GM21390 (cell line): ENCODE data around the gene GNB3.

Source experiments
- ATAC-seq: cut with Tn5 transposase; IDR thresholded peaks from one replicate; pipeline ENCODE4 v1.9.1; 2021; ENCODE audit not compliant: unreplicated experiment

GNB3 gene

DNA sequence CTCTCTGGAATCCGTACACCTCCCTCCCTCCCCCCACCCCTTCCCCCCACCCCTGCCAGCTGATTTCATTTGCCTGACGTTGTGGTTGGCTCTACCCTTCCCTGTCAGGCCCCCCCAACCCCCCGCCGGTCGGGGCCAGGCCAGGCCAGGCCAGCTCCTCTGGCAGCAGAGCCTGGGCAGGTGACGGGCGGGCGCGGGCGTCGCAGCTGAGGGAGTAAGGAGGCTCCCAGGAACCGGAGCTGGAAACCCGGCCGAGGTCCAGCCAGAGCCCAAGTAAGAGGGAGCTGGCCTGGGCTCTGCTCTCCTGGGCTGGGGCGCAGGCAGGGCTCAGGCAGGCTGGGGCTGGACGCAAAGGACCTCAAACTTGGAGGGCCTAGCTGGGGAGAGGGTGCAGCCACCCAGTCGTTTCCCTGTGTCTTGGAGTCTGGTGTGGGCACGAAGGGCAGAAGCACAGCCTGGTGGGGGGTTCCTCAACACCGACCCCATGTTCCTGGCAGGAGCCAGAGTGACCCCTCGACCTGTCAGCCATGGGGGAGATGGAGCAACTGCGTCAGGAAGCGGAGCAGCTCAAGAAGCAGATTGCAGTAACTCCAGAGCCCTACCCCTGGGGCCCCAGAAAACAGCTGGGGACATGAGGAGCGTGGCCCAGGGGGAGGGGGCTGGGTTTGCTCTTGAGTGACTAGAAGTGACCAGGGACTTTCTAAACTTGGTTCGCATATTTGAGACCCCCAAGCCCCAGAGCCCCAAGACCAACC, at the start of gene GNB3:
Gene GNB3 (plus strand): TSS at position 165 of the 755 bp plus-strand sequence. CDS start 363 bp downstream, at position 528.
- no peak for ATAC-seq

DNA sequence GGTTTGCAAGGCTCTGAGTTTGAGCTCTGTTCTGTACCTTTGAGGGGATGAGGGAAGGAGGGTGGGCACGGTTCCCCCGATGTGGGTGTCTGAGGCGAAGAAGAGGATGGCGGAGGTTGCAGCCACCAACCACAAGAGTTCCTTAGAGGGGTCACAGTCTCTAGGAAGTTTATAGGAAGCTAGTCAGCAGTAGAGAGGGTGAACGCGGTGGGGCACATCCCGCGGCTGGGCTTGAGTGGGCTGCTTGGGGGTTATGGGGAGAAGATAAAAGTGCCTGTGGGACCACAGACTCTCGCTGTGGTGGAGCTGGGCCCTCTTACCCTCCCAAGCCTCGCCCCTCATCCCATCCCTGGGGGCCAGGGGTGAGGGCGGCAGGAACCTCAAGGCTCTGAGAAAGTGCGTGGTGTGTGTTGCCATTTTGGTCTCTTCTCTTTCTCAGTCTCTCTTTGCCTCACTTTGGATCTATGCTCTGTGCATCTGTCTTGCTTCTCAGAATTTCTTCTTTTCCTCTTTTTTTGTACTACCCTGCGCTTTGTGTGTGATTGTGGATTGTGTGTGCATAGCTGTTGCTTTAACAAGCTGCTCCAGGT, 48.7 kb upstream of the GNB3 start:
- ATAC-seq, result no peak

- no peak for ATAC-seq
Observed at GRCh38 chr12:6792522-6793201, 48.1 kb upstream of the GNB3 start.

DNA sequence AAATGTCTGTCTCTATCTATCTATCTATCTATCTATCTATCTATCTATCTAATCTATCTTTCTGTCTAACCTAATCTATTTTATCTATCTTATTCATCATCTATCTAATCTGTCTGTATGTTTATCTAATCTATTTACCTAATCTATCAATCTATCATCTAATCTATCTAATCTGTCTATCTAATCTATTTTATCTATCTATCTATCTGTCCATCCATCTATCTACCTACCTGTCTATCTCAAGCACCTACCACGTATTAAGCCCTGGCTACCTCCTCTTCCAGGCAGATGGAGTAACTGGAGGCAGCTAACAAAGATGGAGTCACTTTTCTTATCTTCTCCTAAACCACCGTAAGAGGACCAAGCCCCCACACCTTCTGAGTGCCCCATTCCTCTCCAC, 45.6 kb upstream of the GNB3 start:
- no peak for ATAC-seq

DNA sequence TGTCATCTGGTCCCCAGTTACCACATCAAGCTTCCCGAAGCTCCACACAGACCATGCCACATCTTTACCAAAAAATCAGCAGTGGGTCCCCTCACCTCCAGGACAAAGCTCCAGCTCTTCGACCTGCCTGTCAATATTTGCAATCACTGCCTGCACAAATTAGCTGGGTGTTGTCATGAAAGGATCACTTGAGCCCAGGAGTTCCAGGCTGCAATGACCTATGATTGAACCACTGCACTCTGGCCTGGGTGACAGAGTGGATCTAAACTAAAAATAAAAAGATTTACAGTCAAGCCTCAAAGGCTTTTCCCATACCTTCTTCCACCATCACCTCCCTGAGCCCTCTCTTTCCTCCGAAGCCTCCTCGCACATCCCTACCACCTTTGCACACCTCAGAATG, 44.1 kb upstream of the GNB3 start:
- ATAC-seq, result no peak

DNA sequence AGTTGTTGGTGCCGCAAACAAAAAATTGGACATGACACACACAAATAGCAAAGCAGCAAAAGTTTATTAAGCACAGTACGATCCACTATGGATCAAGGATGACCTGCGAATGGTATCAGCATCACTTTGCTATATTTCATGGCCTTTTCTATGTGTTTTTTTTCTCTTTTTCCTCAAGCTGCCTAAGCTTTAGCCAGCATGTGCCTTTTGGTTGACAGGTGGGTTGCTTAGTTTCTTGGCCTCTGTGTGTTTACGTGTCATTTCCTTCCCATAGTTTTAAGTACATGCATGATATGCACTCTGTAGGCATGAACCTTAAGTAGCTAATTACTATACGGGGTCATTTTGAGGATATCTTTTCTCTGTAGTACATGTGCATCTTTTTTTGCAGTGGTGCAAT, 41.6 kb upstream of the GNB3 start:
- ATAC-seq, result no peak

- ATAC-seq, result no peak
Observed at GRCh38 chr12:6807170-6807569, 33.6 kb upstream of the GNB3 start.

DNA sequence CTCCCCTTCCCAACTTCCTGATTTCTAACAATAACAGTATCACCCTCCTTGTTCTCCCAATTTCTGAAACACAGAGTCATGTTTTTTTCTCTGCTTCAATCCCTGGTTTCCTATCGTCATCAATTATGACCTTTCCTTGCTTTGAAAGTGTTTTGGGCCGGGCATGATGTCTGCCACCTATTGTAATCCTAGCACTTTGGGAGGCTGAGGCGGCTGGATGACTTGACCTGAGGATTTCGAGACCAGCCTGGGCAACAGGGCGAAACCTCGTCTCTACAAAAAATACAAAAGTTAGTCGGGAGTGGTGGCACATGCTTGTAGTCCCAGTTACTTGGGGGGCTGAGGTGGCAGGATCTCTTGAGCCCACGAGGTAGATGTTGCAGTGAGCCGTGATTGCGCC, 31.7 kb upstream of the GNB3 start:
- ATAC-seq, result no peak

- no peak for ATAC-seq
Observed at GRCh38 chr12:6810758-6811157, 30.0 kb upstream of the GNB3 start.

DNA sequence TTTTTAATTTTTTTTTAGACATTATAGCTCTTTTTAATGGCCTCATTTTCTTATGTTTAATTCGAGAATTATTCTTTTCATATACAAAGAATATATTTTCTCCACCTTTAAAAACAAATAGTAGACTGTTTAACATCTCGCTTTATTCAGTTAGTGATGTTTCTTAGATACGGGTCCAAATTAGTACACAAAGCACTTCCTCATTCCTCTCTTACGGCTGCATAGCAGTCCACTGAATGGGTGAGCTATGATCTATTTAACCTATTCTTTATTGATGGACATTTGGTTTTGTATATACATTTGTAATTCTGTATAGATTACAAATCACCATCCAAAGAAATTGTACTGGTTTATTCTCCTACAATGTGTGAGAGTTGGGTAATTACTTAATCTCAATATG, 27.4 kb upstream of the GNB3 start:
- ATAC-seq, result no peak

DNA sequence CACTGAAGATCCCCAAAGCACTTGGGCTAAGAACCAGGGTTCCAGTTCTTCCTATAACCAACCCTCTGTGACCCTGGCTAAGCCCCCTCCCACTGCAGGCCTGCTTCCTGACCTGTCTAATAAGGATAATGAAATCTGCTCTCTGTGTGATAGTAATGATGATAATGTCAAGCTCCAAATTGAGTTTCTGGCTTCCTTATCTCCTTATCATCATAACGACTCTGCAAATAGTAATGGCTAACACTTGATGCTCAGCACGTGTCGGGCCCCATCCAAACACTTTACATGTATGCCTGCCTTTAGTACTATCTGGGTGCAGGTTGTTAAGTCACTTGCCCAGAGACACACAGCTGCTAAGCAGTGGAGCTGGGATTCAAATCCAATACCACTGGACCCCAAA, 24.1 kb upstream of the GNB3 start:
- no peak for ATAC-seq

DNA sequence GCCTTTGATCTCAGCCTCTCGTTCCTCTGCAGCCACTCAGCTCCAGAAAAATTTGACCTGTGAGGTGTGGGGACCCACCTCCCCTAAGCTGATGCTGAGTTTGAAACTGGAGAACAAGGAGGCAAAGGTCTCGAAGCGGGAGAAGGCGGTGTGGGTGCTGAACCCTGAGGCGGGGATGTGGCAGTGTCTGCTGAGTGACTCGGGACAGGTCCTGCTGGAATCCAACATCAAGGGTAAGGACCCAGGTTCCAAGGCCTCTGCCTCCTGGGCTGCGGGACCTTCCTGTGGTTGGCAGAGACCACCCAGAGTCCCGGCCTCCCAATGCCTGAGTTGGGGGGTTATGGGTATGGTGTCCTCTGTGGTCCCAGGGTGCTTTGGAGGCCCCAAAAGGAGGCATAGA, 23.6 kb upstream of the GNB3 start:
- ATAC-seq, result no peak

DNA sequence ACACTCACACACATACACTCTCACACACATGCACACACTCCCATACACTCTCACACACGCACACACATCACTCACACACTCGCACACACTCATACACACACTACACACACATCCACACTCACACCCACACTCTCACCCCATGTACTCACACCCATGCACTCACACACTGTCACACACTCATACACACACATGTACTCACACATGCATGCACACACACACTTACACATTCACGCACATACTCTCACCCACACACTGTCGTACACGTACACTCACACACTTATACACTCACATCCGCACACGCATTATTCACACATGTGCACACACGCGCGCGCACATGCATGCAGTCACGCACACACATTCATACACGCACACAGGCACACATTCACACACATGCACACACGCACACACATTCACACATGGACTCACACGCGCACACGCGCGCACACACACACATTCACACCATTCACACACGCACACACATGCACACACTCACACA, 23.0 kb upstream of the GNB3 start:
- ATAC-seq, result no peak

DNA sequence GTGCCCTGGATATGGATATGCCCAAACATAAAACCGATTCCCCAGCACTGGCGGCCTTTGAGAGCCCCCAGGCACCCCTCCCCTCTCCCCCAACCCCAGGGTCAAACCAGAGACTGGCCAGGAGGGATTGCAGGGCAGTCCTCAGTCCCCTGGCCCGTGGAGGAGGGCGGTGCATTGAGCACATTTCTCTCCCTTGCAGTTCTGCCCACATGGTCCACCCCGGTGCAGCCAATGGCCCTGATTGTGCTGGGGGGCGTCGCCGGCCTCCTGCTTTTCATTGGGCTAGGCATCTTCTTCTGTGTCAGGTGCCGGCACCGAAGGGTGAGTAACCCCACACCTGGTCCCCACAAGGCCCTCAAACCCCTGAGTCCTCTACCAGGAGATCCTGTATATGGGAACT, 22.5 kb upstream of the GNB3 start:
- ATAC-seq, result no peak

DNA sequence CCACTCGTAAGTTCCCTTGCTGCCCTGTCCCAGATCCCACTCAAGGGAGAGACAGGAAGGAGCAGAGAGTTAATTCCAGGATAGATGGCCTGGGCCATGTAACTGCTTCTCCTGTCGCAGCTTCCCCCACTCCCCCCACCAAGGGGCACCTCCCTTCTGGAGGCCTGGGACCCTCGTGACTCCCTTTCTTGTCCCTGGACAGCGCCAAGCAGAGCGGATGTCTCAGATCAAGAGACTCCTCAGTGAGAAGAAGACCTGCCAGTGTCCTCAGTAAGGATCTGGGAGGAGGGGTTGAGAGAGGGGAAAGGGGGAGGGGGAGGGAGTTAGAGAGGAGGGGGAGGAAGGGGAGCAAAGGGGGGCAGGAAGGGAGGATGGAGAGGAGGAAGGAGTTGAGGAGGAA, 22.1 kb upstream of the GNB3 start:
- no peak for ATAC-seq

- no peak for ATAC-seq
Observed at GRCh38 chr12:6819106-6820030, 21.4 kb upstream of the GNB3 start.

- ATAC-seq, result no peak
Observed at GRCh38 chr12:6820166-6820565, 20.6 kb upstream of the GNB3 start.

DNA sequence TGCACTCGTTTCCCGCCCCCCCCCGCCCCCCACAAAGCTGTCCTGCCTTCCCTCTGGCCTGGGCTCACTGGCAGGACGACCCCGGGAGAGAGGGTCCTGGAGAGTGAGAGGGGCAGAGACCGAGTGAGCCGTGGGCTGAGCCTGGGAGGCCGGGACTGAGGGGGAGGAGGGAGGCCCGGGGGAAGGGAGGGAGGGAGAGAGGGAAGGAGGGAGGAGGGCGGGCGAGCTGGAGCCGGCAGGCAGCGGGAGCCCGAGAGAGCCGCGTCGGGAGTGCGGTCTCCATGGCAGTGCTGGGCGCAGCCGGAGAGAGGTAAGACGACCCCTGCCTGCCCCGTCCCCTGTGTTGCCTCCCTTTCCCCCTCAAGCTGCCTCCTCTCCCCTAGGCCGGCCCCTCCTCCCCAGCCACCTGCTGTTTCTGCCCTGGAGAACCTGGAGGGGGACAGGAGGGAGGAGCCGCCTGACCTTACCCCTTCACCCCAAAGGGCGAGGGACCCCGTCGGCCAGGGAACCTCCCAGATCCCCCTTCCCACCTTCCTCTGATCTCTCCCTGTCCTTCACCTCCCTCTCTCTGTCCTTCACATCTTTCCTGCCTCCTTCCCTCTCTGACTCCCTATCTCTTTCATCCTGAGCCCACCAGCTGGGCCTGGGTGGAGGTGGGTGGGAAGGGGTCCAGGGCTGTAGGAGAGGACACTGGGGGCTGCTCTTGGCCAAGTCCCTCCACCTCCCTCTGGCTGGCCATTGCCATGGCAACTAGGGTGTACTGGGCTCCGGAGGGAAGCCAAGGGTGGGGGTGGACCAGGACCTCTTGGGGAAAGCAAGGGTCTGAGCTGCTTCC, 18.9 kb upstream of the GNB3 start, which contains the start of gene GPR162:
Gene GPR162 (plus strand): TSS at position 231 of the 835 bp plus-strand sequence. CDS start 2,078 bp downstream, outside the sequence.
- no peak for ATAC-seq

- no peak for ATAC-seq
Observed at GRCh38 chr12:6822426-6823135, 18.1 kb upstream of the GNB3 start.
